SU-DHL-6 (cell line): ENCODE data around the gene PPP2R5D.

Source experiments
- H2AFZ ChIP-seq: fragments of 200-600 bp; sonication (generic); 2 replicates; pipeline ENCODE4 v1.6.1; 2014; ENCODE audit warnings: low read depth, mild to moderate bottlenecking, moderate library complexity, mixed read lengths, antibody characterized with exemption, low read length; ENCODE audit not compliant: severe bottlenecking
- H3F3A ChIP-seq: fragments of 200-600 bp; shearing (Covaris generic); 2 replicates; pipeline ENCODE4 v1.6.0; 2016; ENCODE audit warnings: antibody characterized with exemption, mild to moderate bottlenecking; ENCODE audit not compliant: insufficient read depth
- H3K27ac ChIP-seq: fragments of 200-600 bp; sonication (generic); 2 replicates; pipeline ENCODE4 v1.5.1; 2016; ENCODE audit warnings: low read depth, mild to moderate bottlenecking, low read length, moderate library complexity, mixed read lengths
- H3K27me3 ChIP-seq: fragments of 200-600 bp; sonication (generic), shearing (Covaris generic); 2 replicates; pipeline ENCODE4 v1.6.0; 2014; ENCODE audit warnings: mild to moderate bottlenecking, low read length
- H3K36me3 ChIP-seq: fragments of 200-600 bp; sonication (generic); 2 replicates; pipeline ENCODE4 v1.6.1; 2014; ENCODE audit warnings: mild to moderate bottlenecking, low read length, mixed read lengths
- H3K4me2 ChIP-seq: fragments of 300-600, 200-600 bp; shearing (Covaris generic), sonication (generic); 2 replicates; pipeline ENCODE4 v1.6.0; 2014; ENCODE audit warnings: low read length, low read depth, mild to moderate bottlenecking; ENCODE audit not compliant: poor library complexity, severe bottlenecking
- H3K4me3 ChIP-seq: fragments of 200-600 bp; sonication (generic); 2 replicates; pipeline ENCODE4 v1.5.1; 2014; ENCODE audit warnings: antibody characterized with exemption, low read length, mild to moderate bottlenecking, mixed read lengths; ENCODE audit not compliant: insufficient read depth, poor library complexity, severe bottlenecking
- H3K79me2 ChIP-seq: fragments of 200-600 bp; sonication (generic); 2 replicates; pipeline ENCODE4 v1.6.1; 2014; ENCODE audit warnings: mild to moderate bottlenecking, low read length, moderate library complexity; ENCODE audit not compliant: insufficient read depth
- H3K9ac ChIP-seq: fragments of 200-600 bp; sonication (generic); 2 replicates; pipeline ENCODE4 v1.7.0; 2014; ENCODE audit warnings: mild to moderate bottlenecking, low read length
- H3K9me2 ChIP-seq: fragments of 200-600 bp; sonication (generic); replicated peaks from 2 replicates; pipeline ENCODE4 v1.6.1; 2014; ENCODE audit warnings: low read length; ENCODE audit not compliant: insufficient read depth
- H3K9me3 ChIP-seq: fragments of 200-600 bp; sonication (generic); 2 replicates; pipeline ENCODE4 v1.6.1; 2014; ENCODE audit warnings: low read length, mixed read lengths; ENCODE audit not compliant: insufficient read depth
- H4K20me1 ChIP-seq: fragments of 200-600 bp; sonication (generic); 2 replicates; pipeline ENCODE4 v1.6.1; 2014; ENCODE audit warnings: low read depth, mild to moderate bottlenecking, antibody characterized with exemption, low read length, moderate library complexity, mixed read lengths
- CTCF ChIP-seq: fragments of 200-600 bp; sonication (generic); IDR thresholded peaks from one replicate; pipeline ENCODE4 v1.5.1; 2017; ENCODE audit warnings: antibody characterized with exemption, mild to moderate bottlenecking, low read length, moderate library complexity; ENCODE audit not compliant: insufficient read depth, poor library complexity, severe bottlenecking
- EZH2phosphoT487 ChIP-seq: fragments of 200-600 bp; sonication (generic), shearing (Covaris generic); conservative IDR thresholded peaks from 2 replicates; pipeline ENCODE4 v1.6.1; 2018; ENCODE audit warnings: mild to moderate bottlenecking, antibody characterized with exemption, low read length, moderate library complexity, mixed read lengths

The PPP2R5D gene

GRCh38 chr6:42963855-42964605, 20.3 kb upstream of the PPP2R5D start:
- H2AFZ ChIP-seq, result no peak overlapping the region
- H3K36me3 ChIP-seq, result no peaks in the 10 kb centered on the region
- H3K27ac ChIP-seq, result no peak overlapping the region
- no peaks in the 10 kb centered on the region for H3K9me2 ChIP-seq
- peak; percentile 14 for TF ChIP-seq CTCF
- TF ChIP-seq EZH2phosphoT487, result no peak
- no peaks in the 10 kb centered on the region for H4K20me1 ChIP-seq
- H3K79me2 ChIP-seq, result no peaks in the 10 kb centered on the region
- H3K27me3 ChIP-seq, result no peaks in the 10 kb centered on the region
- no peak overlapping the region for H3K9ac ChIP-seq
- no peaks in the 10 kb centered on the region for H3F3A ChIP-seq
- no peak overlapping the region for H3K4me3 ChIP-seq
- H3K9me3 ChIP-seq, result no peaks in the 10 kb centered on the region
- no peak overlapping the region for H3K4me2 ChIP-seq

GRCh38 chr6:42966571-42966970, 17.8 kb upstream of the PPP2R5D start:
- H3K27ac ChIP-seq, result no peak overlapping the region
- H3K9me2 ChIP-seq, result no peaks in the 10 kb centered on the region
- no peaks in the 10 kb centered on the region for H3K36me3 ChIP-seq
- H3K4me2 ChIP-seq, result no peak overlapping the region
- H3K9me3 ChIP-seq, result no peaks in the 10 kb centered on the region
- H3F3A ChIP-seq, result no peaks in the 10 kb centered on the region
- no peaks in the 10 kb centered on the region for H4K20me1 ChIP-seq
- H3K9ac ChIP-seq, result no peak overlapping the region
- H2AFZ ChIP-seq, result no peak overlapping the region
- H3K79me2 ChIP-seq, result no peaks in the 10 kb centered on the region
- TF ChIP-seq CTCF, result no peak
- no peak for TF ChIP-seq EZH2phosphoT487
- no peaks in the 10 kb centered on the region for H3K27me3 ChIP-seq
- no peak overlapping the region for H3K4me3 ChIP-seq

GRCh38 chr6:42967228-42967627, 17.1 kb upstream of the PPP2R5D start:
- Histone ChIP-seq H2AFZ (no peak overlapping the region), H3K36me3 (no peaks in the 10 kb centered on the region), H3K9ac (no peak overlapping the region), H3K9me2 (no peaks in the 10 kb centered on the region), H3K4me2 (no peak overlapping the region), H3K4me3 (no peak overlapping the region), H3K27me3 (no peaks in the 10 kb centered on the region), H3K79me2 (no peaks in the 10 kb centered on the region), H3K9me3 (no peaks in the 10 kb centered on the region), H4K20me1 (no peaks in the 10 kb centered on the region), H3K27ac (no peak overlapping the region), H3F3A (no peaks in the 10 kb centered on the region)
- TF ChIP-seq EZH2phosphoT487 (no peak), CTCF (no peak)
